ENCODE results near the gene NSUN2.
"Not testable (repeated sequence)": the region's sequence is repeated elsewhere in the genome, so short reads cannot be mapped to it uniquely, and the experiment has no call there.

NSUN2 gene

GRCh38 chr5:6655432-6655831 is 22.6 kb upstream of the NSUN2 start:
- DNase-seq (ENCODE audit: low read depth), result no peak
- TF ChIP-seq MYC (IDR thresholded peaks at IDR 0.05; ENCODE audit: low read depth, low read length) (no peak), CTCF (IDR thresholded peaks at IDR 0.05; ENCODE audit: low read depth, low read length) (no peak), MAX (IDR thresholded peaks at IDR 0.05; ENCODE audit: low read depth, low read length) (no peak), POLR2A (IDR thresholded peaks at IDR 0.05; ENCODE audit: extremely low read depth, insufficient read length) (no peak)
- no peak overlapping the region for H3K4me3 ChIP-seq (ENCODE audit: low read depth, low read length)

GRCh38 chr5:6652025-6652424 is 19.2 kb upstream of the NSUN2 start:
- TF ChIP-seq CTCF (IDR thresholded peaks at IDR 0.05; ENCODE audit: low read depth, low read length), result no peak
- no peak for TF ChIP-seq MAX (IDR thresholded peaks at IDR 0.05; ENCODE audit: low read depth, low read length)
- TF ChIP-seq POLR2A (IDR thresholded peaks at IDR 0.05; ENCODE audit: extremely low read depth, insufficient read length), result no peak
- no peak for TF ChIP-seq MYC (IDR thresholded peaks at IDR 0.05; ENCODE audit: low read depth, low read length)
- H3K4me3 ChIP-seq (ENCODE audit: low read depth, low read length), result no peak overlapping the region
- DNase-seq (ENCODE audit: low read depth), result no peak

GRCh38 chr5:6649681-6650080 is 16.8 kb upstream of the NSUN2 start:
- DNase-seq (ENCODE audit: low read depth), result no peak
- no peak overlapping the region for H3K4me3 ChIP-seq (ENCODE audit: low read depth, low read length)
- TF ChIP-seq CTCF (IDR thresholded peaks at IDR 0.05; ENCODE audit: low read depth, low read length) (no peak), MYC (IDR thresholded peaks at IDR 0.05; ENCODE audit: low read depth, low read length) (no peak), MAX (IDR thresholded peaks at IDR 0.05; ENCODE audit: low read depth, low read length) (no peak), POLR2A (IDR thresholded peaks at IDR 0.05; ENCODE audit: extremely low read depth, insufficient read length) (no peak)

- DNase-seq (ENCODE audit: low read depth), result peak; percentile 53
- no peak overlapping the region for H3K4me3 ChIP-seq (ENCODE audit: low read depth, low read length)
- TF ChIP-seq MYC (IDR thresholded peaks at IDR 0.05; ENCODE audit: low read depth, low read length), result no peak
- no peak for TF ChIP-seq MAX (IDR thresholded peaks at IDR 0.05; ENCODE audit: low read depth, low read length)
- no peak for TF ChIP-seq CTCF (IDR thresholded peaks at IDR 0.05; ENCODE audit: low read depth, low read length)
Observed at GRCh38 chr5:6649186-6649585, 16.3 kb upstream of the NSUN2 start.

GRCh38 chr5:6645571-6646362 is 12.9 kb upstream of the NSUN2 start:
- peak; percentile 89 for DNase-seq (ENCODE audit: low read depth)

GRCh38 chr5:6644794-6645241 is 12.0 kb upstream of the NSUN2 start:
- TF ChIP-seq POLR2A (IDR thresholded peaks at IDR 0.05; ENCODE audit: extremely low read depth, insufficient read length), result no peak
- no peak for TF ChIP-seq MAX (IDR thresholded peaks at IDR 0.05; ENCODE audit: low read depth, low read length)
- no peak for TF ChIP-seq CTCF (IDR thresholded peaks at IDR 0.05; ENCODE audit: low read depth, low read length)
- TF ChIP-seq MYC (IDR thresholded peaks at IDR 0.05; ENCODE audit: low read depth, low read length), result no peak
- no peak overlapping the region for H3K4me3 ChIP-seq (ENCODE audit: low read depth, low read length)
- no peak for DNase-seq (ENCODE audit: low read depth)

More at GRCh38 chr5:6645571-6646362, 12.9 kb upstream of the NSUN2 start:
- H3K4me3 ChIP-seq (ENCODE audit: low read depth, low read length), result not testable (repeated sequence)
